ENCODE results near the gene UACA. TPM values are rescaled to one million over a fixed set of nuclear protein-coding genes. Genes with fewer than 3 reads are reported as not detected.

The UACA gene
- total and polyA plus RNA-seq, 2 of the 8 experiments (the other 6 are each of a cell fraction or from before 2014, with no cell fraction given): 28.6 to 38.9 TPM

- H3K4ac ChIP-seq (replicated peaks; ENCODE audit: insufficient read length, low read depth, low read length): no peak overlapping the region
- POLR2A ChIA-PET (ENCODE audit: partially characterized antibody): no interaction called here
- H4K5ac ChIP-seq (ENCODE audit: insufficient read length, low read depth, low read length): no peak overlapping the region
- no peak overlapping the region for H3K18ac ChIP-seq (ENCODE audit: extremely low read depth, low read length)
- H3K4me2 ChIP-seq (ENCODE audit: insufficient read depth in 1 of 2, low read depth in 2 of 2, low read length in 2 of 2): no peak overlapping the region
- H3K9ac ChIP-seq (replicated peaks in 1 of 4; ENCODE audit: extremely low read depth in 1 of 4, low read depth in 3 of 4, low read length in 3 of 4): no peak overlapping the region
- no peak overlapping the region for H2BK12ac ChIP-seq (ENCODE audit: low read depth, low read length)
- no peaks in the 10 kb centered on the region for H3K23me2 ChIP-seq (ENCODE audit: low read depth, low read length)
- FAIRE-seq: no peak
- 90% methylated on average over 10 of the region's 12 CpGs; no CpG with 5 or more reads in 1 of the 2 experiments for WGBS, 2 experiments (ENCODE audit: extremely low coverage in 1 of 2, insufficient coverage in 1 of 2, insufficient read length in 1 of 2, insufficient replicate concordance in 2 of 2, low coverage in 1 of 2, low lambda C conversion rate in 2 of 2, missing lambda C conversion rate in 1 of 2)
- no peak overlapping the region for H3K27ac ChIP-seq (ENCODE audit: low read depth, low read length)
- no peak overlapping the region for H2BK15ac ChIP-seq (ENCODE audit: low read length)
- no peaks in the 10 kb centered on the region; a peak in 1 of 7 replicates for H3K4me1 ChIP-seq (replicated peaks in 1 of 4; ENCODE audit: control insufficient read depth in 3 of 4, insufficient read depth in 4 of 4, low read length in 3 of 4)
- H3K79me1 ChIP-seq (ENCODE audit: low read depth, low read length): no peaks in the 10 kb centered on the region
- no peaks in the 10 kb centered on the region for H3K27me3 ChIP-seq (replicated peaks in 1 of 4; ENCODE audit: control insufficient read depth in 3 of 4, extremely low read depth in 1 of 4, insufficient read depth in 3 of 4, low read length in 3 of 4)
- H3K4me3 ChIP-seq (ENCODE audit: extremely low read depth in 1 of 4, insufficient read depth in 2 of 4, low read depth in 3 of 4, low read length in 4 of 4): no peak overlapping the region
- no peak overlapping the region for H2AK5ac ChIP-seq (ENCODE audit: low read depth, low read length)
- H3K14ac ChIP-seq (ENCODE audit: insufficient read length): no peak overlapping the region
- no peak overlapping the region for H4K91ac ChIP-seq (replicated peaks; ENCODE audit: insufficient read length, low read length)
- no peaks in the 10 kb centered on the region for H3K79me2 ChIP-seq (ENCODE audit: control insufficient read depth in 1 of 2, insufficient read depth in 2 of 2, low read length in 2 of 2)
- H2AFZ ChIP-seq (ENCODE audit: low read length): no peak overlapping the region
- H2BK20ac ChIP-seq (ENCODE audit: low read length): no peak overlapping the region
- no peaks in the 10 kb centered on the region for H4K20me1 ChIP-seq (replicated peaks in 1 of 2; ENCODE audit: control insufficient read depth in 1 of 2, insufficient read depth in 2 of 2, low read length in 2 of 2)
- no peak overlapping the region for H2BK120ac ChIP-seq (replicated peaks; ENCODE audit: low read depth, low read length)
- H3K9me3 ChIP-seq (ENCODE audit: insufficient read depth in 2 of 2, low read depth in 1 of 2, low read length in 1 of 2): no peaks in the 10 kb centered on the region; a peak in 1 of 4 replicates
- CTCF ChIA-PET (ENCODE audit: partially characterized antibody): interaction anchor here (0.6 to 1.8 kb wide), 5 partner anchors 16 to 72 kb away, joined by 3 to 8 read pairs (median 3); no protein-coding TSS in a partner anchor
- DNase-seq (ENCODE audit: low read depth in 1 of 2, low spot score in 2 of 2): no peak
- H2BK5ac ChIP-seq (ENCODE audit: low read depth, low read length): no peak overlapping the region
- H3K56ac ChIP-seq (replicated peaks; ENCODE audit: insufficient read length, low read depth, low read length): no peak overlapping the region
- no peaks in the 10 kb centered on the region for H3K36me3 ChIP-seq (ENCODE audit: control insufficient read depth in 2 of 4, insufficient read depth in 4 of 4, low read length in 3 of 4)
- no peak overlapping the region for H3K23ac ChIP-seq (ENCODE audit: insufficient read length)
- H4K8ac ChIP-seq (ENCODE audit: extremely low read depth, insufficient read depth, low read length): no peak overlapping the region
- TF ChIP-seq BRCA1 (IDR thresholded peaks at IDR 0.05; ENCODE audit: low read depth, low read length): no peak
- TF ChIP-seq BACH1 (IDR thresholded peaks at IDR 0.05; ENCODE audit: low read length): no peak
- no peak for TF ChIP-seq SP1 (IDR thresholded peaks at IDR 0.05; ENCODE audit: low read depth, low read length)
- TF ChIP-seq TAF1 (IDR thresholded peaks at IDR 0.05; ENCODE audit: low read depth, low read length): no peak
- TF ChIP-seq JUND (IDR thresholded peaks at IDR 0.05; ENCODE audit: low read length): no peak
- TF ChIP-seq, protein P1, sequence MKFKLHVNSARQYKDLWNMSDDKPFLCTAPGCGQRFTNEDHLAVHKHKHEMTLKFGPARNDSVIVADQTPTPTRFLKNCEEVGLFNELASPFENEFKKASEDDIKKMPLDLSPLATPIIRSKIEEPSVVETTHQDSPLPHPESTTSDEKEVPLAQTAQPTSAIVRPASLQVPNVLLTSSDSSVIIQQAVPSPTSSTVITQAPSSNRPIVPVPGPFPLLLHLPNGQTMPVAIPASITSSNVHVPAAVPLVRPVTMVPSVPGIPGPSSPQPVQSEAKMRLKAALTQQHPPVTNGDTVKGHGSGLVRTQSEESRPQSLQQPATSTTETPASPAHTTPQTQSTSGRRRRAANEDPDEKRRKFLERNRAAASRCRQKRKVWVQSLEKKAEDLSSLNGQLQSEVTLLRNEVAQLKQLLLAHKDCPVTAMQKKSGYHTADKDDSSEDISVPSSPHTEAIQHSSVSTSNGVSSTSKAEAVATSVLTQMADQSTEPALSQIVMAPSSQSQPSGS (IDR thresholded peaks at IDR 0.05; ENCODE audit: low read length): no peak
- TF ChIP-seq CREB1 (IDR thresholded peaks at IDR 0.05): no peak
- TF ChIP-seq NANOG (IDR thresholded peaks at IDR 0.05; ENCODE audit: insufficient read depth, low read depth, low read length, poor library complexity, severe bottlenecking): no peak
- TF ChIP-seq KDM5A (IDR thresholded peaks at IDR 0.05; ENCODE audit: low read length): no peak
- TF ChIP-seq ATF3 (IDR thresholded peaks at IDR 0.05; ENCODE audit: insufficient read depth, low read depth, low read length): no peak
- no peak for TF ChIP-seq TBP (IDR thresholded peaks at IDR 0.05; ENCODE audit: low read depth, low read length)
- TF ChIP-seq SAP30 (IDR thresholded peaks at IDR 0.05; ENCODE audit: insufficient read depth, insufficient replicate concordance, low read length): no peak
These were observed 31.4 kb upstream of the UACA start for GRCh38 chr15:70794596-70795310.
